ENCODE measurements around the gene SUPT6H. TPM values are rescaled to one million over a fixed set of nuclear protein-coding genes. Genes with fewer than 3 reads are reported as not detected.
"Not testable (repeated sequence)": the region's sequence is repeated elsewhere in the genome, so short reads cannot be mapped to it uniquely, and the experiment has no call there.

The SUPT6H gene
- total RNA-seq, 1 experiment from 2014 or later, result 63.3 TPM

- Histone ChIP-seq H3F3A (ENCODE audit: insufficient read depth, low read depth) (peaks cover 66% of the 10 kb centered on the region), H3K4me2 (peak overlapping the region; percentile 97), H2AFZ (no peak overlapping the region; the same call in 1 of the 2 replicates), H3K27ac (peak overlapping the region; percentile 82), H3K36me3 (ENCODE audit: low read depth) (peaks cover 34% of the 10 kb centered on the region), H3K4me1 (replicated peaks; ENCODE audit: insufficient read depth) (peaks cover 43% of the 10 kb centered on the region), H3K79me2 (ENCODE audit: low read depth) (peaks cover 68% of the 10 kb centered on the region), H3K9me2 (ENCODE audit: insufficient read depth) (no peaks in the 10 kb centered on the region), H3K4me3 (peak overlapping the region; percentile 87), H3K27me3 (ENCODE audit: insufficient read depth, low read depth) (no peaks in the 10 kb centered on the region), H4K20me1 (ENCODE audit: insufficient read depth) (peaks cover 28% of the 10 kb centered on the region), H3K9me3 (ENCODE audit: insufficient read depth, low read depth) (no peaks in the 10 kb centered on the region)
- no TSS peak for BruUV-seq (replicated peaks)
- ChIA-PET POLR2A (ENCODE audit: unreplicated experiment) (no interaction called here), CTCF (no interaction called here)
- no peak for DNase-seq
- intact Hi-C loops (cut with micrococcal nuclease; ENCODE audit: unreplicated experiment), result loop anchor here (2.0 to 5.0 kb wide), 2 partner anchors 184 to 232 kb away; partner anchors contain the start of genes DHRS13 and PHF12
- TF ChIP-seq CTCF (conservative IDR thresholded peaks at IDR 0.05) (no peak), EZH2 (IDR thresholded peaks at IDR 0.05; ENCODE audit: low read depth) (no peak)
These were observed 56.5 kb downstream of the SUPT6H start for GRCh38 chr17:28718333-28719020.

- ChIA-PET CTCF (interaction anchor here (0.6 kb wide), 1 partner anchor 45 kb away, joined by 3 read pairs; no protein-coding TSS in a partner anchor), POLR2A (ENCODE audit: unreplicated experiment) (interaction anchor here (0.6 to 1.1 kb wide), 12 partner anchors 8 to 1221 kb away, joined by 3 to 15 read pairs (median 4); partner anchors contain the start of genes NEK8, PHF12, PROCA1 and TRAF4)
- Histone ChIP-seq H3K9me3 (ENCODE audit: insufficient read depth, low read depth) (no peaks in the 10 kb centered on the region), H3K79me2 (ENCODE audit: low read depth) (peaks cover 70% of the 10 kb centered on the region), H2AFZ (no peak overlapping the region), H3K9me2 (ENCODE audit: insufficient read depth) (no peaks in the 10 kb centered on the region), H3K4me2 (peak overlapping the region; percentile 97), H3F3A (ENCODE audit: insufficient read depth, low read depth) (peaks cover 68% of the 10 kb centered on the region), H3K36me3 (ENCODE audit: low read depth) (peaks cover 31% of the 10 kb centered on the region), H3K4me1 (replicated peaks; ENCODE audit: insufficient read depth) (peaks cover 48% of the 10 kb centered on the region), H4K20me1 (ENCODE audit: insufficient read depth) (peaks cover 33% of the 10 kb centered on the region), H3K27ac (peak overlapping the region; percentile 82), H3K4me3 (peak overlapping the region; percentile 87; the same call in 1 of the 2 replicates), H3K27me3 (ENCODE audit: insufficient read depth, low read depth) (no peaks in the 10 kb centered on the region)
- DNase-seq, result no peak
- BruUV-seq (replicated peaks), result TSS peak; percentile 1
- intact Hi-C loops (cut with micrococcal nuclease; ENCODE audit: unreplicated experiment), result loop anchor here (2.0 to 5.0 kb wide), 2 partner anchors 183 to 232 kb away; partner anchors contain the start of genes DHRS13 and PHF12
- TF ChIP-seq EZH2 (IDR thresholded peaks at IDR 0.05; ENCODE audit: low read depth), result no peak
- TF ChIP-seq CTCF (conservative IDR thresholded peaks at IDR 0.05), result no peak
These were observed 57.0 kb downstream of the SUPT6H start for GRCh38 chr17:28719021-28719433.

- ChIA-PET CTCF (interaction anchor here (1.0 kb wide), 1 partner anchor 232 kb away, joined by 4 read pairs; no protein-coding TSS in a partner anchor), POLR2A (ENCODE audit: unreplicated experiment) (interaction anchor here (0.5 to 1.0 kb wide), 8 partner anchors 29 to 559 kb away, joined by 3 to 15 read pairs (median 4); partner anchors contain the start of gene PHF12)
- H3K4me2 ChIP-seq, result peak overlapping the region; percentile 97
- peaks cover 68% of the 10 kb centered on the region for H3F3A ChIP-seq (ENCODE audit: insufficient read depth, low read depth)
- H3K9me2 ChIP-seq (ENCODE audit: insufficient read depth), result no peaks in the 10 kb centered on the region
- peak overlapping the region; percentile 82 for H3K27ac ChIP-seq
- intact Hi-C loops (cut with micrococcal nuclease; ENCODE audit: unreplicated experiment), result loop anchor here (10.0 kb wide), 1 partner anchor 394 kb away; no protein-coding TSS in a partner anchor
- H3K9me3 ChIP-seq (ENCODE audit: insufficient read depth, low read depth), result no peaks in the 10 kb centered on the region
- H3K4me1 ChIP-seq (replicated peaks; ENCODE audit: insufficient read depth), result peaks cover 58% of the 10 kb centered on the region
- H3K79me2 ChIP-seq (ENCODE audit: low read depth), result peaks cover 80% of the 10 kb centered on the region
- DNase-seq, result no peak
- H3K36me3 ChIP-seq (ENCODE audit: low read depth), result peaks cover 36% of the 10 kb centered on the region
- BruUV-seq (replicated peaks), result TSS peak; percentile 62
- H4K20me1 ChIP-seq (ENCODE audit: insufficient read depth), result peaks cover 44% of the 10 kb centered on the region
- H2AFZ ChIP-seq, result no peak overlapping the region
- TF ChIP-seq EZH2 (IDR thresholded peaks at IDR 0.05; ENCODE audit: low read depth) (no peak), CTCF (conservative IDR thresholded peaks at IDR 0.05) (no peak)
- H3K27me3 ChIP-seq (ENCODE audit: insufficient read depth, low read depth), result no peaks in the 10 kb centered on the region
- H3K4me3 ChIP-seq, result peak overlapping the region; percentile 87
These were observed 58.4 kb downstream of the SUPT6H start for GRCh38 chr17:28720247-28720996.

- peaks cover 52% of the 10 kb centered on the region for H3K4me1 ChIP-seq (replicated peaks; ENCODE audit: insufficient read depth)
These were observed 59.0 kb downstream of the SUPT6H start for GRCh38 chr17:28720997-28721329.

More at GRCh38 chr17:28720997-28721329, 59.0 kb downstream of the SUPT6H start:
- peaks cover 44% of the 10 kb centered on the region for H4K20me1 ChIP-seq (ENCODE audit: insufficient read depth)
- H3K27ac ChIP-seq, result peak overlapping the region; percentile 82
- H3F3A ChIP-seq (ENCODE audit: insufficient read depth, low read depth), result peaks cover 71% of the 10 kb centered on the region
- intact Hi-C loops (cut with micrococcal nuclease; ENCODE audit: unreplicated experiment), result loop anchor here (10.0 kb wide), 1 partner anchor 394 kb away; no protein-coding TSS in a partner anchor
- H2AFZ ChIP-seq; POLR2A ChIA-PET (ENCODE audit: unreplicated experiment); H3K9me3 ChIP-seq (ENCODE audit: insufficient read depth, low read depth); CTCF ChIA-PET; BruUV-seq (replicated peaks); H3K9me2 ChIP-seq (ENCODE audit: insufficient read depth); DNase-seq; H3K27me3 ChIP-seq (ENCODE audit: insufficient read depth, low read depth): not testable (repeated sequence)
- peak overlapping the region; percentile 97 for H3K4me2 ChIP-seq
- peak overlapping the region; percentile 87 for H3K4me3 ChIP-seq
- H3K36me3 ChIP-seq (ENCODE audit: low read depth), result peaks cover 36% of the 10 kb centered on the region
- H3K79me2 ChIP-seq (ENCODE audit: low read depth), result peaks cover 78% of the 10 kb centered on the region
